Fibroblast of peridontal ligament (primary cell): ENCODE results near the gene IL34.
A peak's percentile ranks its signal among the peaks of the same experiment; 100 is the strongest.

ENCODE experiments used
- DNase-seq: peaks from one replicate; pipeline ENCODE4 v3.0.0-alpha.2; 2010; ENCODE audit errors: extremely low read depth

IL34 gene

DNA sequence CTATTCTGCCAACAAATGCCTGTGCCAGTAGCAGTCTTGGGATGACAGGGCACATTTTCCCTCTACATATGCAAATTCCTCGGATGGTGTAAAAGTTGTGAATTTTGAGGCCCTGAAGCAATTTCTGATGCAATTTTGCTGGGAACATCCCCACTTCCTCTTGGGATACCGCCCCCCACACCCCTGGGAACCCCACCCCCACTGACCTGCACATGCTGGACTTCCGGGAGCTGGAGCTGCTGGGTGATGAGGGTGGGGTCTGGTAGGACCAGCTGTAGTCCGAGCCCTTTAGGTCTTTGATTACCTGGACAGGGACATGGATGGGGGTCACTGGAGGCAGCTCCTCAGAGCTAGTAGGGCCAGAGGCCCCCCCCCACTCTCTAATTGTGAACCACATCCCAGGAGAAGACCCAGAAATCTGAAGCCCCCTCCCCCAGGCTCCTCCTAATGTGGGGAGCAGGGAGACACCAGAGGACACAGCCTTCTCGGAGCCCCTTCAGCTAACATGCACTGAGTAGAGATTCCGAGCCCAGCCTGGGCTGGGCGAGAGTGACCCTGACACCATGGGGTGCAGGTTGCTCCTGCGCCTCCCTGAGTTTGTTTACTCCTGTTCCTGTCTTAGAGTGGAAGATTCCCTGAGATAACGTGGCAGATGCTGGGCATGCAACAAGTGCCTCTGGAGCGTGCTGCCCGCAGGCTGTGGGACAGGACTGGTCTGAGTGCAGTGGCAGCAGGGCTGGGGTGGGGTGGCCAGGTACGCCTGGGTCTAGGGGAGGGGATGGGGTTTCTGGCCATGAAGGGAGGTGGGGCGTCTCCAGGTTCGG is 30.5 kb downstream of the IL34 start:
- DNase-seq, result no peak

GRCh38 chr16:70677499-70678120 is 31.3 kb downstream of the IL34 start:
- no peak for DNase-seq

GRCh38 chr16:70678121-70678897 is 31.9 kb downstream of the IL34 start:
- no peak for DNase-seq

DNA sequence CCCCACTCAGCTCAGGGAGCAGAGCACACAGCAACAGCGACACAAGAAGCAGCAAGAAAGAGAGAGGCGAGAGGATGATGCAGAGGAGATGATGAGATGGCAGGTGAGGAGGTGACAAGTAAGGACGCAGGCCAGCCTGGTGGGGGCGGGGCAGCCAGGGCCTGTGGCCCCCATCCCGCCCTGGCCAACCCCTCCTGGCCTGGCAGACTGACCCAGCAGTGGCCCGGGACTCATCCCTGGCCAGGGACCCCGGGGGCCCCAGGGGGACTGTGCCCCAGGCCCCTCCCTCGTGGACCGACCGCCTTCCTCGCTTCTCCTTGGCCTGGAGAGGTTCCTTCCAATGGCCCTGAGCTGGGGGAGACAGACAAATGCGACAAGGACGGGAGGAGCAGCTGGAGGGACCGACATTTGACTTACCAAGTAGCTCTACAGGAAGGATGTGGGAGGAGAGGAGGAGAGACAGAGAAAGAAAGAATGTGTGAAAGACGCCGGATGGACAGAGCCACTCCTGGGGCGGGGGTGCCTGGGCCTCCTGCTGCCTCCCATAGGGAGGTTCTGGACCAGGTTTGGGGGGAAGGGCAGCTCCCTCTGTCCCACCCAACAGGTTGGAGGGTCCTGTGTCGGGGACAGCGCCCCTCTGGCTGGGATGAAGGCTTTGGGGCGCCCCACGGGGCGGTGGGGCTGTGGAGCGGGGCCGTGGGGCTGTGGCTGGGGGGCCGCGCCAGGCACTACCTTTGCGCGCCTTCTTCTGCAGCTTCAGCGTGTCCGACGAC is 32.7 kb downstream of the IL34 start:
- no peak for DNase-seq

DNA sequence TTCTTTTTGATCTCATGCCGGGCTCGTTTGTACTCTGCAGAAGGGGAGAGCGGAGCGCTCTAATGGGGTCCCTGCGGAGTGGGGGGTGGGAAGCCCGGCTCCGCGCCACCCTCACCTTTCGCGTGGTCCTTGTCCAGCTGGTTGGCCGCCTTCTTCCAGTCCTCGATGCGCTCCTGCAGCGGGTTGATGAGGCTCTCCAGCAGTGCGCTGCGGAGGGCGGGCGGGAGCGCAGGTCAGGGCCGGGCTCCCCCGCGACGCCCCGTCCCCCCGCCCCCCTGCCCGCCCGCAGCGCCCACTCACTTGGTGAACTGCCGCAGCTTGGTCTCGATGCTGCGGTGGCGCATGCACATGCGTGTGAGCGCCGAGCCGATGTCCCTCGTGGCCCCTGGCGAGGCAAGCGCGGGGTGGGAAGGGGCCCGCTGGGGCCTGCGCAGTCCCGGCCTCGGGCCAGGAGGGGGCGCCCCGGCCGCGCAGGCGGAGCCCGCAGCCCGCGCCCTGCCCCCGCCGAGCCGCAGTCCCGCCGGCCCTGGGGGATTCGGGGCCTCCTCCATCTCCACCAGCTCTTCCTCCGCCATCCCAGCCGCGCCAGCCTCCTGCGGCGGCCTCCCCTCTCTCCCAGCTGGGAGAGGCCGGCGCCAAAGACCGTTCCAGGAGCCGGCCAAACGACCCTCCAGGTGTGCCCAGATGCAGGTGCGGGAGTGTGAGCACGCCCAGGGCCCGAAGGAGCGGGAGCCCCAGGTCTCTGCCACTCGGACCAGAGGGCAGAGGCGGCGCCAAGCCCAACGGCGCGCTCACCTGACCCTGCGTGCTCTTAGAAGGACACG is 33.5 kb downstream of the IL34 start:
- no peak for DNase-seq

DNA sequence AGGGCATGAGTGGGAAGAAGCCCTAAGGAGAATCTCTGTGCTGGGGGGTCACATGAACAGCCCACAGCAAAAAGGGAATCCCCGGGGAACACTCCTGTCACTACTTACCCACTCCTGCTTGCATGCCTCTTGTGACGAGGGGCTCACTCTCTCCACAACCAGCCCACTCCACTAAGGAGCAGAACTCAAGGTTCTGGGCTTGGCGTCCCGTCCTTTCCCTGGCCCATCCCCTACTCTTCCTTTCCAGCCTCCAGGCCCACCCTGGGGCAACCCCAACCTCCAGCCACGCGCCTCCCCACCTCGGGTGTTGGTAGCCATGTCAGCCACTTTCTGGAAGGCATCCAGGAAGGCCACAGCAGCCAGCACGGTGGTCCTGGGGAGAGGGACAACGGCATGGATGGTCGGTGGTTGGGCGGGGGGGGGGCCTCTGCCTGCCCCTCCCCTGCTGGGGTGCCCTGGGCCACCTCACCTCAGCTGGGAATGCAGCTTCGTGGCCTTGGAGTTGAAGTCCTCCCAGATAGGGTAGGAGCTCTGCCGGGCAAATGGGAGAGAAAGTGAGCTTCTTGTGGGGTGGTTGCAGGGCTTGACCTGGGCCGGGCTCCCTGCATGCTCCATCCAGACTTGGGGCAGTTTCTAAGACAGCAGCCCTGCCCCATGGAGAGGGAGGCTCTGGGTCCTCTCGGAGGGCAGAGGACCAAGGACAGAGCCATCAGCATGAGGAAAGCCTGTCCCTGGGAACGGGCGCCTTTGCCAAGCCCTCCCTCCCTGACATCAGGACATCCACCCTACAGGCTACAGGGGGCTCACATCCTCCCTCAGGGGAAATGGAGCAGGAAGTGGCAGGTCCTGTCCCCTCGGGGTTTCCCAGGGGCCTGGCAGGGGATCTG is 34.4 kb downstream of the IL34 start:
- no peak for DNase-seq

GRCh38 chr16:70681382-70682238 is 35.3 kb downstream of the IL34 start:
- DNase-seq, result no peak

GRCh38 chr16:70682239-70683145 is 36.1 kb downstream of the IL34 start:
- no peak for DNase-seq

- DNase-seq, result no peak
These were observed 37.0 kb downstream of the IL34 start for GRCh38 chr16:70683146-70683944.

DNA sequence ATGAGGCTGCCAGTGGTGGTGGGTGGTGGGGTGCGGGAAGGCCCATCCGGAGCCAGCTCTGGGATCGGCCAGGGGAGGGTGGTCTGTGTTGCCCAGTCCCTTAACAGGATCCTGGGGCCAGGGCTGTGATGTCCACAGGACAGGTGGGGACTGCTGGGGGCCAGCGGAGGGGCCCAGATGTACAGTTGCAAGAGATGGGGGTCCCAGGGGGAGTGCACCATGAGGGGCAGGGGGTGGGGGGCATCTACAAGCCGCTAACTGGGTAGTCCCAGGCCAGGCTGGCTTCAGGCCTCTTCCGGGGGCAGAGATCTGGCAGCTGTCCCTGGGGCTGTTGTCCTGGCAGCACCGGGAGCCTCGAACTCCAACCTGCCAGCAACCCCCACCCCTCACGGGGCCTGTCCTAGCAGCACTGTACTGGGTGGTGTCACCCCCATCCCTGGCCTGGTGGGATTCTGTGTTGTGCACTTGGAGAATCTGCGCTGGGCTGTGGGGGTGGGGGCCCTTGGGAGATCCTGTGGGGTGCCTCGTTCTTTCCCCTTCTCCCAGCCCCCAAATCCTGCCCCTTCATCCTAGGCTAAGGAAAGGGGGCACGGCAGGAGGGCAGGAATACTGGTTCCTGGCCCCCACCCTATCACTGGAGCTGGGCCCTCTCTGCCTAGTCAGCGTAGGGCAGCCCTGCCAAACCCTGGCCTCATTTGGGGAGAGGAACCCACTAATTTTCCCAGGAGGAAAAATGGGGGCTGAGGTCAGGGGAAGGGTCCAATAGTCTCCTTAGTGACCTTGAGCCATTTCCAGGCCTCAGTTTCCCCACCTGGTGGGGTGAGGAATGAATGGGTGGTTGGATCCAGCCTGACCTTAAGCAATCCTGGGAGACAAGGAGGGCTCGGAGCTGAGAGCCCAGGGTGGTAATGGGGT is 38.0 kb downstream of the IL34 start:
- DNase-seq, result no peak

DNA sequence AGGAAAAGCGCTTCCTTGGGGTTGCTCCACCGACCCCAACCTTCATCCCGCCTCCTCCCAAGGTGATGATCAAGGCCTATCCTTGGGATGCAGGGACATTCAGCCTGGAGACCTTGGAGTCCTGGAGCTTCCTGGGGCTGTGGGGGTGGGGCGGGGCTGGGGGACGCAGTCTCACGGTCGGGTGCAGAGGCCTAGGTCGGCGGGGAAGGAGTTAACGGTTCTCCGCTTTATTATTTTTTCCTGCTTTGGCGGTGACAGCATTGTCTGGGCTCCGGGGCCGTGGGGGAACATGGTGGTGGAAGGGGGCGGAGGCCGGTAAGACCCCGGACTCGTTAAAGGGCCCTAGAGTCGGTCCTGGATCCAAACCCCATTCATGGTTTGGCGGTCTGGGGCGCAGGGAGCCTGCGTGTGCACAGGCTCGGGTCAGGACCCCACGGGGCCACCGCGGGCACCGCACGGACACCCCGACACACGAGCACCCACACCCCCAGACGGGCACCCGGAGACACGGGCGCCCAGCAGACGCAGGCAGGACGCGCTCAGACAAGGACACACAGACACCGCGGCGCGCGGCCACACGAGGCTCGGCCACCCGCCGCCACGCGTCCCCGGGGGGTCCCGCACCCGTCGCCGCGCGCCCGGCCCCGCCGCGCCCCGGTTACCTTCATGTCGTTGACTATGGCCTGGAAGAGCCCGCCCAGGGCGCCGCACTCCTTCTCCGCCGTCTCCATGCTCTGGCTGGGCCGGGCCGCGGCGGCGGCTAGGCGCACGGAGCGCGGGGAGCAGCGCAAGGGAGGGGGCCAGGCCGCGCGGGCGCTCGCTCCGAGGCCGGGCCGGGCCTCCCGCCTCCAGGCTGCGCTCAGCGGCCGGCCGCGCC is 38.9 kb downstream of the IL34 start:
- DNase-seq, result no peak

GRCh38 chr16:70685938-70686375 is 39.6 kb downstream of the IL34 start, which contains the start of gene MTSS2:
Gene MTSS2 (minus strand): TSS chr16:70686053. CDS start chr16:70685791, 262 bp downstream.
- peak; percentile 81 for DNase-seq

DNA sequence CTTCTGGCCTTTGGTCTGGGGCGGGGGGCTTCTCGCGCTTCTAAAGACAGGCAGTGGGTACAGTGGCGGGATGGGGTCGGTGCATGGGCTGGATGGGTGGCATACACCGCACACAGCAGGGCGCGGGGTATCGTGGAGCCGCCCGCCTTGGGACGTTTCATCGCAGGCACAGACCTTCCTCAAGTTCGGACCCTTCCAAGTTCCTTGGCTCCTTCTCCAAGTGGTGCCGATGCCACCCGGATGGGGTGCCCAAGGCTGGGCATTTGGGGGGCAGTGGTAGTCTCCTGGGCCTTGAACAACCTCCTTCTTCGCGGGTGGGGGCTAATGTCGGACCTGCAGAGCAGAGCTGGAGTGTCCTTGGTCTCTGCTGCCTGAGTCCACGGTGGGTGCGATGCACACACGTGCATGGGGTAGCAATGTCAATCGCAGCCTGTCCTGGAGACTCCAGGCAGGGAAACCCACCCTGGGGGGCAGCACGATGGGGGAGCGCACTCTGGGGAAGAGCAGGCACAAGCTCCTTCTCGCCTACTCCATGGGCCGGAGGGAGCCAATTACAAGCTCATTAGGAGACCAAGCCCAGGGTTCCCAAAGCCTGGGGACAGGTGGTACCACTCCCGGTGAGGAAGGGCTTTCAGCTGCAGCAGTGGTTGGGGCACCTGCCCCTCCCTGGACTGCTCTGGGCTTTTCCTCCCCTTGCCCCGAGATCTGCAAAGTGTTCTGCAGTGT is 40.2 kb downstream of the IL34 start:
- DNase-seq, result no peak

DNA sequence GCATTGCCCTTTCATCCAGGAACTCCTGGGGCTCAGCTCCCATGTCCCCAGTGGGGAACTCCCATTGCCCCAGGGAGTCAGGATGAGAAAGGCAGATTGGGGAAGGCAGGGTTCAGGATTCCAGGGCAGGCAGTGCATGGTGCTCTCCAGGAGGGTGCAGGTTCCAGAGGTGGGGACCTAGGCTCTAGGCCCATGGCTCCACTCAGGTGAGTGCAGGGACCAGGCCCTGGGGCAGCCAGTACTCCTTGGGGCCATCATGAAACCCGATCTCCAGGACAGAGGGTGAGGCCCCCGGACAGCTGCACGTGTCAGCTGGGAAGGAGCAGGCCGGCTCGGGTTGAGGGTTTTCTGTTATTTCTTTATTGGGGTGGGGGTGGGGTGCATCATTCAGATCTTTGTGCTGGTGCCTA is 40.7 kb downstream of the IL34 start:
- DNase-seq, result no peak
